Measurements from ENCODE around the gene C22orf39. TPM values are rescaled to one million over a fixed set of nuclear protein-coding genes. Genes with fewer than 3 reads are reported as not detected.

C22orf39 gene
- polyA plus RNA-seq, 1 of the 3 experiments (the other 2 are of a cell fraction): 17.7 TPM

GRCh38 chr22:19430890-19431541 lies 16.5 kb downstream of the C22orf39 start (continued):
- TF ChIP-seq TAF1 (IDR thresholded peaks at IDR 0.05; ENCODE audit: borderline replicate concordance, low read depth, low read length) (no peak), EP300 (IDR thresholded peaks at IDR 0.05; ENCODE audit: borderline replicate concordance in 1 of 2, low read depth in 1 of 2, low read length in 1 of 2) (no peak), EZH2phosphoT487 (IDR thresholded peaks at IDR 0.05; ENCODE audit: borderline replicate concordance, low read depth) (no peak), GATA2 (CRISPR knock-in tag; IDR thresholded peaks at IDR 0.05) (no peak), CTCF (IDR thresholded peaks at IDR 0.05) (peak; percentile 41), TEAD4 (IDR thresholded peaks at IDR 0.05; ENCODE audit: borderline replicate concordance, insufficient read depth) (no peak), FOXJ3 (CRISPR knock-in tag; IDR thresholded peaks at IDR 0.05) (no peak), GABPA (IDR thresholded peaks at IDR 0.05; ENCODE audit: low read depth) (no peak)

GRCh38 chr22:19429950-19430889 lies 17.3 kb downstream of the C22orf39 start:
- peaks cover 78% of the 10 kb centered on the region for H3K79me2 ChIP-seq (ENCODE audit: insufficient read depth)
- no peaks in the 10 kb centered on the region for H3K9me2 ChIP-seq
- peak overlapping the region; percentile 95 for H3K4me2 ChIP-seq
- no peaks in the 10 kb centered on the region for H3K9me3 ChIP-seq
- H4K20me1 ChIP-seq (ENCODE audit: insufficient read depth): peaks cover 25% of the 10 kb centered on the region
- peak overlapping the region; percentile 83 to 90 for H3K4me3 ChIP-seq (ENCODE audit: low read depth in 2 of 2, low read length in 1 of 2)
- H2AFZ ChIP-seq (ENCODE audit: low read depth): no peak overlapping the region
- WGBS (ENCODE audit: low lambda C conversion rate): 24% methylated on average over 10 of the region's 12 CpGs
- peaks cover 5 to 18% of the 10 kb centered on the region in 2 experiments; a peak in 3 of 4 replicates for H3K4me1 ChIP-seq (ENCODE audit: control insufficient read depth in 1 of 2, insufficient read depth in 2 of 2, low read depth in 1 of 2, low read length in 1 of 2)
- H3F3A ChIP-seq (replicated peaks; ENCODE audit: insufficient read depth): peaks cover 3% of the 10 kb centered on the region
- no peaks in the 10 kb centered on the region for H3K27me3 ChIP-seq (ENCODE audit: insufficient read depth)
- ChIA-PET POLR2A (interaction anchor here (1.5 to 2.1 kb wide), 2 partner anchors 49 to 251 kb away, joined by 7 read pairs; partner anchors contain the start of genes CDC45, SLC25A1 and UFD1), CTCF (interaction anchor here (0.5 to 2.5 kb wide), 3 partner anchors 16 to 406 kb away, joined by 3 to 9 read pairs (median 3); no protein-coding TSS in a partner anchor)
- H3K27ac ChIP-seq (ENCODE audit: low read depth in 2 of 2, low read length in 1 of 2): peak overlapping the region; percentile 52 to 95; a peak in 3 of 4 replicates
- H3K36me3 ChIP-seq (replicated peaks in 1 of 2; ENCODE audit: control insufficient read depth in 1 of 2, insufficient read depth in 2 of 2, low read length in 1 of 2): peaks cover 9 to 10% of the 10 kb centered on the region in 2 experiments
- peak overlapping the region; percentile 86 for H3K9ac ChIP-seq
- peak; percentile 40 for DNase-seq
- TF ChIP-seq EZH2phosphoT487 (IDR thresholded peaks at IDR 0.05; ENCODE audit: borderline replicate concordance, low read depth) (no peak), ZBTB33 (IDR thresholded peaks at IDR 0.05; ENCODE audit: borderline replicate concordance, low read depth) (no peak)

Data from SK-N-SH (cell line).